Astrocyte (in vitro differentiated cells and primary cell): Measurements from ENCODE around the gene CD3E. TPM values are rescaled to one million over a fixed set of nuclear protein-coding genes. Genes with fewer than 3 reads are reported as not detected.

Source experiments
- DNase-seq: peaks from one replicate; pipeline ENCODE4 v3.0.0-alpha.2; 2010; ENCODE audit warnings: low read depth
- FAIRE-seq: peaks from 2 replicates; lab custom pipeline; 2011; peaks lifted over from hg19 to GRCh38; lab: Jason Lieb, UNC
- H2AFZ ChIP-seq: 2 replicates; pipeline ENCODE4 v1.6.0; 2012; ENCODE audit warnings: low read depth, low read length, inconsistent platforms
- H3K27ac ChIP-seq: 2 replicates; pipeline ENCODE4 v1.5.1; 2011; ENCODE audit warnings: low read depth, low read length, inconsistent platforms
- H3K27me3 ChIP-seq: 2 replicates; pipeline ENCODE4 v1.6.0; 2011; ENCODE audit warnings: low read length, inconsistent platforms; ENCODE audit not compliant: insufficient read depth
- H3K36me3 ChIP-seq: 2 replicates; pipeline ENCODE4 v1.5.1; 2011; ENCODE audit warnings: low read length, inconsistent platforms; ENCODE audit not compliant: insufficient read depth
- H3K4me1 ChIP-seq: 2 replicates; pipeline ENCODE4 v1.5.1; 2011; ENCODE audit warnings: low read length, inconsistent platforms; ENCODE audit not compliant: insufficient read depth
- H3K4me2 ChIP-seq: 2 replicates; pipeline ENCODE4 v1.6.0; 2012; ENCODE audit warnings: low read length, inconsistent platforms
- H3K4me3 ChIP-seq: 2 replicates; pipeline ENCODE4 v1.5.1; 2011; ENCODE audit warnings: low read depth, mild to moderate bottlenecking, low read length, inconsistent platforms; ENCODE audit not compliant: insufficient read depth
- H3K79me2 ChIP-seq: 2 replicates; pipeline ENCODE4 v1.6.0; 2012; ENCODE audit warnings: mild to moderate bottlenecking, low read length, inconsistent platforms; ENCODE audit not compliant: insufficient read depth
- H3K9ac ChIP-seq: 2 replicates; pipeline ENCODE4 v1.6.0; 2012; ENCODE audit warnings: mild to moderate bottlenecking, low read length, inconsistent platforms
- H3K9me3 ChIP-seq: 2 replicates; pipeline ENCODE4 v1.5.1; 2012; ENCODE audit warnings: low read depth, mild to moderate bottlenecking, low read length, inconsistent platforms; ENCODE audit not compliant: insufficient read depth
- H4K20me1 ChIP-seq: 2 replicates; pipeline ENCODE4 v1.6.0; 2012; ENCODE audit warnings: low read length, inconsistent platforms; ENCODE audit not compliant: insufficient read depth
- H3K27ac Mint-ChIP-seq: one replicate; pipeline ENCODE4 v1.8.0; 2021; ENCODE audit warnings: mild to moderate bottlenecking, mixed read lengths; ENCODE audit not compliant: unreplicated experiment
- H3K27me3 Mint-ChIP-seq: one replicate; pipeline ENCODE4 v1.8.0; 2021; ENCODE audit warnings: low read depth, mixed read lengths; ENCODE audit not compliant: unreplicated experiment
- H3K36me3 Mint-ChIP-seq: one replicate; pipeline ENCODE4 v1.8.0; 2021; ENCODE audit warnings: low read depth, mixed read lengths; ENCODE audit not compliant: unreplicated experiment
- H3K4me1 Mint-ChIP-seq: one replicate; pipeline ENCODE4 v1.8.0; 2021; ENCODE audit warnings: low read depth, mixed read lengths; ENCODE audit not compliant: unreplicated experiment
- H3K4me3 Mint-ChIP-seq: one replicate; pipeline ENCODE4 v1.8.0; 2021; ENCODE audit warnings: mild to moderate bottlenecking, moderate library complexity, mixed read lengths; ENCODE audit not compliant: unreplicated experiment
- H3K9me3 Mint-ChIP-seq: one replicate; pipeline ENCODE4 v1.8.0; 2021; ENCODE audit warnings: mild to moderate bottlenecking, mixed read lengths; ENCODE audit not compliant: unreplicated experiment
- CTCF ChIP-seq: IDR thresholded peaks from 2 replicates; pipeline ENCODE4 v1.5.1; 2011; ENCODE audit warnings: low read depth, mild to moderate bottlenecking, inconsistent platforms, low read length, moderate library complexity; ENCODE audit not compliant: insufficient read depth
- EZH2 ChIP-seq: IDR thresholded peaks from 2 replicates; pipeline ENCODE4 v1.6.1; 2012; ENCODE audit warnings: mild to moderate bottlenecking, low read length, inconsistent platforms; ENCODE audit not compliant: insufficient read depth
- total RNA-seq: library from RNA; stranded (reverse); gene quantifications from 2 replicates; pipeline ENCODE4 v1.2.1, GENCODE V29; 2021

Gene CD3E
- total RNA-seq, 1 donor from 2014 or later = not detected

- H3K36me3 Mint-ChIP-seq = no peaks in the 10 kb centered on the region
- no peaks in the 10 kb centered on the region for H4K20me1 ChIP-seq
- no peak overlapping the region for H3K9ac ChIP-seq
- H3K27ac Mint-ChIP-seq = no peak overlapping the region
- TF ChIP-seq CTCF = no peak
- TF ChIP-seq EZH2 = no peak
- H3K27me3 ChIP-seq = peaks cover 4% of the 10 kb centered on the region
- H3K27me3 Mint-ChIP-seq = peaks cover 44% of the 10 kb centered on the region
- no peak overlapping the region for H3K4me2 ChIP-seq
- H2AFZ ChIP-seq = no peak overlapping the region
- no peaks in the 10 kb centered on the region for H3K36me3 ChIP-seq
- H3K4me1 Mint-ChIP-seq = peaks cover 2% of the 10 kb centered on the region
- H3K27ac ChIP-seq = no peak overlapping the region
- H3K9me3 ChIP-seq = no peaks in the 10 kb centered on the region
- H3K9me3 Mint-ChIP-seq = peaks cover 4% of the 10 kb centered on the region
- H3K4me3 Mint-ChIP-seq = no peak overlapping the region
- H3K4me3 ChIP-seq = no peak overlapping the region
- no peaks in the 10 kb centered on the region for H3K79me2 ChIP-seq
- H3K4me1 ChIP-seq = no peaks in the 10 kb centered on the region
- no peak for FAIRE-seq
- DNase-seq = no peak
These were observed 38.7 kb downstream of the CD3E start for GRCh38 chr11:118343248-118343647.

GRCh38 chr11:118343981-118344515 lies 39.5 kb downstream of the CD3E start, which contains the start of gene CD3G:
TSS of gene CD3G (plus strand) at chr11:118344344. CDS start at chr11:118344424, 80 bp downstream.
- Histone ChIP-seq H3K9me3 (no peaks in the 10 kb centered on the region), H3K27ac (no peak within 1 kb of the TSS), H3K4me2 (no peak within 1 kb of the TSS), H4K20me1 (no peaks in the 10 kb centered on the region), H3K4me1 (no peaks in the 10 kb centered on the region), H2AFZ (no peak within 1 kb of the TSS), H3K36me3 (no peaks in the 10 kb centered on the region), H3K79me2 (no peaks in the 10 kb centered on the region), H3K9ac (no peak within 1 kb of the TSS), H3K27me3 (peaks cover 7% of the 10 kb centered on the region), H3K4me3 (no peak within 1 kb of the TSS)
- no peak within 1 kb of the TSS for H3K4me3 Mint-ChIP-seq
- no peaks in the 10 kb centered on the region for H3K36me3 Mint-ChIP-seq
- FAIRE-seq (no peak), DNase-seq (no peak)
- TF ChIP-seq EZH2 (no peak), CTCF (no peak)
- H3K27ac Mint-ChIP-seq = no peak within 1 kb of the TSS
- H3K4me1 Mint-ChIP-seq = no peaks in the 10 kb centered on the region
- H3K9me3 Mint-ChIP-seq = peaks cover 4% of the 10 kb centered on the region
- H3K27me3 Mint-ChIP-seq = peaks cover 47% of the 10 kb centered on the region

GRCh38 chr11:118349475-118349874 lies 44.9 kb downstream of the CD3E start:
- Mint-ChIP-seq H3K9me3 (no peaks in the 10 kb centered on the region), H3K27ac (no peak overlapping the region), H3K4me3 (no peak overlapping the region), H3K36me3 (no peaks in the 10 kb centered on the region), H3K4me1 (no peaks in the 10 kb centered on the region), H3K27me3 (peaks cover 51% of the 10 kb centered on the region)
- H4K20me1 ChIP-seq = no peaks in the 10 kb centered on the region
- DNase-seq = no peak
- H3K4me1 ChIP-seq = no peaks in the 10 kb centered on the region
- peaks cover 17% of the 10 kb centered on the region for H3K27me3 ChIP-seq
- H3K9me3 ChIP-seq = no peaks in the 10 kb centered on the region
- no peak overlapping the region for H3K9ac ChIP-seq
- H2AFZ ChIP-seq = no peak overlapping the region
- no peak overlapping the region for H3K27ac ChIP-seq
- TF ChIP-seq EZH2 (no peak), CTCF (no peak)
- H3K36me3 ChIP-seq = no peaks in the 10 kb centered on the region
- H3K79me2 ChIP-seq = no peaks in the 10 kb centered on the region
- no peak overlapping the region for H3K4me2 ChIP-seq
- FAIRE-seq = no peak
- H3K4me3 ChIP-seq = no peak overlapping the region
